ENCODE data around the gene PLEKHG4B.
"Not testable (repeated sequence)": the region's sequence is repeated elsewhere in the genome, so short reads cannot be mapped to it uniquely, and the experiment has no call there.

PLEKHG4B gene

GRCh38 chr5:157126-157715 is 65.3 kb downstream of the PLEKHG4B start:
- no peak for DNase-seq

DNA sequence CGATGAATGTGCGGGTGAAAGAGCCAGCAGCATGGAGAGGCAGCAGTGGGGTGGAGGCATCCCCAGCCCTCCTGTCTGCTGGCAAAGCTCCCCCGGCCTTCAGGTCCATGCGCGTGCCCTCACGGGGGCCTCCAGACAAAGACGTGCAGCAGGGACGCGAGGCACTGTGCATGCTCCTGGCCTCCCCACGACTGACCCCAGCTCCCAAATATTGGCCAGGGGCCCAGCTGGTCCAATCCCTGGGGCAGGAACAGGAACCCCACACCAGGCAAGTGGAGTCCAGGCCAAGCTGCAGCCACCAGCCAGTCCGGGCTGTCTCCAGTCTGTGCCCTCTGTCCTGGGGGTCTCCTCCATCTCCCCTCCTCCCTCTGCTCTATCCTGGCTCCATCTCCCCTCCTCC is 65.8 kb downstream of the PLEKHG4B start:
- DNase-seq: no peak

DNA sequence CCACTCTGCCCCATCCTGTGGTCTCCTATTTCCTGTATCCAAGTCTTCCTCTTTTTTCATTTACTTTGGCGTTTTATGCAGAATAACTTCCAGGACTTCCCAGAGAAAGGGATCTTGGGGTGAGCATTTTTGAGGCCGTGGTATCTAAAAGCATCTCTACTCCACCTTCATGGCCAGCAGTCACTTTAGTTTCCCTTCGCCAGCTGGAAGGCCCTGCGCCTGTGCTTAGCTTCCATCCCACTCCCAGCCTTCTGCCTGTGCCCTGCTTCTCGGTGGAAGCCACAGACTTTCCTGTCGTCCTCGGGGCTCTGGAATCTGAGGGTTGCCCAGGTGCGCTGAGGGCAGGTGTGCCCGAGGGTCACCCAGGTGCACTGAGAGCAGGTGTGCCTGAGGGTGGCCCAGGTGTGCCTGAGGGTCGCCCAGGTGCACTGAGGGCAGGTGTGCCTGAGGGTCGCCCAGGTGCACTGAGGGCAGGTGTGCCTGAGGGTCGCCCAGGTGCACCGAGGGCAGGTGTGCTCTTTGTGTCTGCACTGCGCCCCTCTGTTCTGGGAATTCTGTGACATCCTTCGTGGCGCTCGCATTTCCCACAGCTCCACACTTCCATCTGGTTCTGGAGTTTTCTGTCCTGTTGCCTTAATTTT is 67.0 kb downstream of the PLEKHG4B start:
- no peak for DNase-seq

DNA sequence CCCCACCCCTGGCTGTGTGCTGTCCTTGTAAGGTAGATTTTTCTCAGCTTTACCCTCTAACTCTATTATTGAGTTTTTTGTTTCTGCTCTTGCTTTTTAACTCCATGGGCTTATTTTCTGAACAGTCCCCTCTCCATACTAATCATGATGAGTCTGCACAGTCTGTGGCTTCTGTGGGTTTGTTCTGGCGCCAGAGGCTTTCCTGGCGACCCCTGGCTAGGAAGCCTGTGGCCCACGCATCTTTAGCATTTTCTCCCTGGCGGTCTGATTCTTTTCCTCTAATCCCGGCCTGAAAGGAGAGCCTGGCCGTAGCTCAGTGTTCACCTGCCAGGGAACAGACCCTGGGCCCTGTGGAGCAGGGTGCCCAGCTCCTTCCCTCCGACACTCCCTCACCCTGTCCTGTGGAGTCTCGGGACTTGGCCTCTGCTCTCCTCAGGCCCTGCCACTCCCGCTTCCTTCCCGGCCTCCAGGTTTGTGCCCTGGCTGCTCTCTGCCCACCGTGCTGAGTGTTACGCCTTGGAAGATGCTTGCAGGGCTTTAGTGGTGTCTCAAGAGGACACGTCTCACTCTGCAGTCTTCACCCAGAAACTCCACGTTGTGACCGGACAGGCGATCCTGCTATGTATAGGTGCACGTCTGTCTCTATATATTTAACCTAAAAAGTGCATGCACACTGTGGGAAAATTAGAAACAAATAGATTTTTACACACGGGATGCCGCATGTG is 67.6 kb downstream of the PLEKHG4B start:
- DNase-seq: no peak

- no peak for DNase-seq
Observed at GRCh38 chr5:160173-160510, 68.2 kb downstream of the PLEKHG4B start.

GRCh38 chr5:160921-161802 is 69.2 kb downstream of the PLEKHG4B start:
- no peak for DNase-seq

DNA sequence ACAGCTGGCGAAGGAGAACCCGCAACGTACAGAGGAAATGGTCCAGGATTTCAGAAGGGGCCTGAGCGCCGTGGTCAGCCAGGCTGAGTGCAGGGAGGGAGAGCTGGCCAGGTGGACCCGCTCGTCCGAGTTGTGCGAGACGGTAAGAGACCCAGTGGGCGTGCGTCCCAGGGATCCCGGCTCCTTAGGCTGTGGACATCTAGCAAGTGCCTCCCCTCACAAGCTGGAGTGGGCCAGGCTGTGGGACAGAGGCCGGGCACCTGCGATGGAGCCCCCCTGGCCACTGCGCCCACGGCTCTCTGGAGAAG is 69.8 kb downstream of the PLEKHG4B start:
- no peak for DNase-seq

- no peak for DNase-seq
Observed at GRCh38 chr5:162190-162564, 70.2 kb downstream of the PLEKHG4B start.

DNA sequence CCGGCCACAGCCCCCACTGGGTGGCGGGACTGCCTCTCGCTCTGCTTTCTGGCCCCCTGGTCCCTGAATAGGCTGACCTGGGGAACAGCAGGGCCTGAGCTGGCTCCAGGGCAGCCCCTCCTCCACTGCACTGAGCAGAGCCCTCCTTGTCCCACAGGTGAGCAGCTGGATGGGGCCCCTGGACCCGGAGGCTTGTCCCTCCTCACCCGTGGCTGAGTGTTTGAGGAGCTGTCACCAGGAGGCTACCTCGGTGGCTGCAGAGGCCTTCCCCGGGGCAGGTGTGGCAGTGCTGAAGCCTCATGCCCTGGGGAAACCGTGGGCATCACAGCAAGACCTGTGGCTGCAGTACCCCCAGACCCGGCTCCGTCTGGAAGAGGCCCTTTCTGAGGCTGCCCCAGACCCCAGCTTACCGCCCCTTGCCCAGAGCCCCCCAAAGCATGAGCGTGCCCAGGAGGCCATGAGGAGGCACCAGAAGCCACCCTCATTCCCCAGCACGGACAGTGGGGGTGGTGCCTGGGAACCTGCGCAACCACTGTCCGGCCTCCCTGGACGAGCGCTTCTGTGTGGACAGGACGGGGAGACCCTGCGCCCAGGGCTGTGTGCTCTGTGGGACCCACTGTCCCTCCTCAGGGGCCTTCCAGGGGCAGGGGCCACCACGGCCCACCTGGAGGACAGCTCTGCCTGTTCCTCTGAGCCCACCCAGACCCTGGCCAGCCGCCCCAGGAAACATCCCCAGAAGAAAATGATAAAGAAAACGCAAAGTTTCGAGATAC is 70.8 kb downstream of the PLEKHG4B start:
- DNase-seq: no peak

DNA sequence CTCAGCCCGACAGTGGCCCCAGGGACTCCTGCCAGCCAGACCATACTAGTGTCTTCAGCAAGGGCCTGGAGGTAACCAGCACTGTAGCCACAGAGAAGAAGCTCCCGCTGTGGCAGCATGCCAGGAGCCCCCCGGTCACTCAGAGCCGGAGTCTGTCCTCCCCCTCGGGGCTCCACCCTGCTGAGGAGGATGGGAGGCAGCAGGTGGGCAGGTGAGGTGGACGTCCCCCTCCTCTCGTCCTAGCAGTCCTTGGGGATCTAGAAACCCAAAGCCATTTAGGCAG is 71.3 kb downstream of the PLEKHG4B start:
- DNase-seq: no peak

DNA sequence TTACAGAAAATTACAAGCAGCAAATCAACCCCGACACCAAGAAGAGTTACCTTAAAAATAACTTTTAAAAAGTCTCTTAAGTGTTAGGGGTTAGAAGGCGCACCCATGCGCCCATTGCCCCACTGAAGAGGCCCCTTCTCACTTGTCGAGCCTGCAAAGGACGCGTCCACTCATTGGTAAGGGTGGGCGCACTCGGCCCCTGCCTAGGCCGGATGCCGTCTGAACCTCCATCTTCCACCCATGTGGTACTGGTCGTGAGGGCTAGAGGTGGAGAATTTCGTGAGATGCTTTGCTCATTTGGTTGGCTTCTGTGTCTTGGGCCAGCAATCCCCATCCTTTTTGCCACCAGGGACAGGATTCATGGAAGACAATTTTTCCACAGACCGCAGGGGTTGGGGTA is 71.9 kb downstream of the PLEKHG4B start:
- DNase-seq: no peak

- DNase-seq: no peak
Observed at GRCh38 chr5:164244-164643, 72.3 kb downstream of the PLEKHG4B start.

DNA sequence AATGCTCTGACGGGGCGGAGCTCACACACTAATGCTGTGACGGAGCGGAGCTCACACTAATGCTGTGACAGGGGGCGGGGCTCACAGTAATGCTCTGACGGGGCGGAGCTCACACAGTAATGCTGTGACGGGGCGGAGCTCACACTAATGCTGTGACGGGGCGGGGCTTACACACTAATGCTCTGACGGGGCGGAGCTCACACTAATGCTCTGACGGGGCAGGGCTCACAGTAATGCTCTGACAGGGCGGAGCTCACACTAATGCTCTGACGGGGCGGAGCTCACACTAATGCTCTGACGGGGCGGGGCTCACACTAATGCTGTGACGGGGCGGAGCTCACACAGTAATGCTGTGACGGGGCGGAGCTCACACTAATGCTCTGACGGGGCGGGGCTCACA is 72.8 kb downstream of the PLEKHG4B start:
- not testable (repeated sequence) for DNase-seq

GRCh38 chr5:166441-167372 is 74.7 kb downstream of the PLEKHG4B start:
- no peak for DNase-seq

DNA sequence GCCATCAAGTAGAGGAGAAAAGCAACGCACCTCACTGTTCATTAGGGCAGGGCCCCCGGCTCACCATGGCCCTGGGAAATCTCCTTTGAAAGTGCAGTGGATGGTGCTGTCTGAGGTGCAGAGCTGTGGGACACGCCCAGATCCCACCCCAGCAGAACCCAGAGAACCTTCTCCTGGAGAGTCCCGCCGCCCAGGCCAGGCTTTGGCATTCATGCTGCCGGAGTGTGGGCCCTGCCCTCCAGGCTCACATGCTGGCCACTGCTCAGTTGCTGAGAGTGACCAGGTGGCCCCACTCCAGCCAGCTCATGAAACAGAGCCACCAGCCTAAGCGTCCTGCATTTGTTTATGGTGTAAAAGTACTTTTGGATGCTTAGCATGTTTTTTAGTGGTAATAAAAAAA is 75.5 kb downstream of the PLEKHG4B start:
- DNase-seq: no peak

GRCh38 chr5:167982-168660 is 76.2 kb downstream of the PLEKHG4B start:
- no peak for DNase-seq

- DNase-seq: no peak
Observed at GRCh38 chr5:169071-169727, 77.2 kb downstream of the PLEKHG4B start.

DNA sequence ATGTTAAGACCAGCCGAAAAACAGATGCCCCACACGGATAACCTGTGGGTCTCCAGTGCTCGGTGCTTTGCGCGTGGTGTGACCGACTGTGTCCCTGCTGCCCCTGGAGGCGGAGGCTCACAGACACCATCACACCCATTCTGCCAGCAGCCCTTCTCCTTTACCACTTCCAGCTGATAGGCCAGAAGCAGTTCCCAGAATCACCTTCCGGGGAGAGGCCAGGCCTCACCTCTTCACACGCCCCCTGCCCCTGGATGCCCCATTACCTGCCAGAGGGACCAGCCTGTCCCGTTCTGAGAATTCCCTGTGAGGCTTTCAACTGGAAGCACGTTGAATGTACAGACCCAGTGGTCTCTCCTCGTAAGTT is 77.7 kb downstream of the PLEKHG4B start:
- DNase-seq: no peak

- DNase-seq: no peak
Observed at GRCh38 chr5:170971-171800, 79.2 kb downstream of the PLEKHG4B start.

DNA sequence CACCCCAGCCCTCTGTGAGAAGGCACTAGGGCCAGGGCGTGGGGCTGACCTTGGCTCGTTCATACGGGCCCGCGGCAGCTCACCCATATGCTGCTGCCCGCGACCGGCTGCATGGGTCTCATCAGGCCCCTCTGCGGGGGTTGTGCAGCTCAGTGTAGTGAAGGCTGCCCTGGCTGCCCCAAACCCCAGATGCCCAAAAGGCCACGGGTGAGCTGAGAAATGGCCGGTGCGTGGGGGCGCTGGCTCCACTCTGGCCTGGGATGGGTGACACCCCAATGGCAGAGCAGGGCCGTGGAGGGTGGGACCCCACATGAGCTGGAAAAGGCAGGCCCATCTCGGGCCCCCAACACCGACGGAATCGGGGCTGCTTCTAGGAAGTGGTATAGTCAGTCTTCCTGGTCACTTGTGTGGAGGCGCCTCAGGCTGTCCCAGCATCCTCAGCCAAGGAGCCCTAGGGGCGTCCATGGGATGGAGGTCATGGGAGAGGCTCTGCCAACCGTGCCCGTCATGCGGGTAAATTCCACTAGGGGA is 79.9 kb downstream of the PLEKHG4B start:
- DNase-seq: no peak
